ES-I3 (cell line): ENCODE results near the gene SHISA2.

Experiments
- H3K36me3 ChIP-seq: 2 replicates; pipeline ENCODE4 v1.6.1; 2013; ENCODE audit warnings: mild to moderate bottlenecking, low read length, control low read depth, moderate library complexity; ENCODE audit not compliant: insufficient read depth
- H3K4me1 ChIP-seq: 2 replicates; pipeline ENCODE4 v1.6.1; 2013; ENCODE audit warnings: mild to moderate bottlenecking, control low read depth, low read length; ENCODE audit not compliant: insufficient read depth
- H3K9ac ChIP-seq: 2 replicates; pipeline ENCODE4 v1.6.1; 2013; ENCODE audit warnings: low read depth, mild to moderate bottlenecking, low read length, moderate library complexity
- H3K9me3 ChIP-seq: 2 replicates; pipeline ENCODE4 v1.6.1; 2013; ENCODE audit warnings: mild to moderate bottlenecking, low read length, moderate library complexity; ENCODE audit not compliant: control insufficient read depth, insufficient read depth

Gene SHISA2

DNA sequence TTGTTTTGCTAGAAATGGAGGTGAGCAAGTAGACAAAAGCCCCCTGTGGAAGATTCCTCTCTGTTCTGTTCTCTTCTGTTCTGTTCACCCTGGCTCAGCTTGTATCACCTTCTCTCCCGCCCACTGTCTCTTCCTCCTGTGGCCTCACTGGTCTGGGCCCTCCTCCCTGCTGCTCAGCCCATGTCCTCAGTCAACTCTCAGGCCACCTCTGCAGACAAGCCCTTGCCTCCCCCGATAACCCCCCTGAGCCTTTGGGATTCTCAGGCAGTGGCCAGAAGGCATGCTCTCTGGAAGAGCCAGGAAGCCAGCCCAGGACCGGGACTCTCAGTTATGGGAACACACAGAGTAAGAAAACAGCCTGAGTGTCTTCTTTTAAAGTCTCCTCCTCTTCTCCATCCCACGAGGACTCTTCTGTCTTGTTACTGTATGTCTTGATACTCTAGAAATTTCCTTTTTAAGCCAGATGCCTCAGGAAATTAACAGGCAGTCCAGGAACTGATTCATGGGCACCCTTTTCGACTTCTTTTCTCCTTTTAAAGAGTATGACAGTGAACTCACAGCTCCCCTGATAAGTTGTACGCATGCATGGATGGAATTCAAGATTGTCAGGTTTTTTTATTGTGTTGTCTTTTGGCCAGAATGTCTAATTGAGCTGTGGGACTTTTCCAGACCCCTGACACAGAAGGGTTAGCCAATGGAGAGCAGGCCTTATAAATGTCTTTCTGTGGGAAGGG, 33.7 kb downstream of the SHISA2 start:
- Histone ChIP-seq H3K9ac (no peak overlapping the region), H3K4me1 (peaks cover 6% of the 10 kb centered on the region; the same call in 1 of the 2 replicates)

GRCh38 chr13:26017196-26017921, 34.5 kb downstream of the SHISA2 start:
- Histone ChIP-seq H3K4me1 (peaks cover 6% of the 10 kb centered on the region; the same call in 1 of the 2 replicates), H3K9me3 (no peaks in the 10 kb centered on the region; the same call in 1 of the 2 replicates), H3K9ac (no peak overlapping the region), H3K36me3 (no peaks in the 10 kb centered on the region)

More for the DNA sequence above, 33.7 kb downstream of the SHISA2 start:
- H3K36me3 ChIP-seq: no peaks in the 10 kb centered on the region
- H3K9me3 ChIP-seq: no peaks in the 10 kb centered on the region; the same call in 1 of the 2 replicates

DNA sequence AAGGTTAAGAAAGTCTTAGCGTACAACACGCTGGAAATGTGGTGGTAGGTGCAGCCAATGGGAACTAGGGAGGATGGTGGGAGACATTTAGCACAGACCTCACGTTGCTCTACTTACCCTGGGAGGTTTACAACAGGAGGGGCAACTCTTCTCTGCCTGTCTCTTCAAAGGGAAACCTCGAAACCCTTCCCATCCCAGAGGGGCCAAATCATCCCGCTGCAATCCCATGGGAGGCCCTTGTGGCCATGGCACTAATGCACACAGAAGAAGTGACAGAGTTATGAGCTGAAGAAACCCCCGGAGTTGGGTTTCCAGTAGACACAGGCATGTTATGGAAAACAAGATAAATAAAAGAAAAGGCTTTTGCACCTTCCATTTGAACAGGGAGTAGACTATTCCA, 35.6 kb downstream of the SHISA2 start:
- no peaks in the 10 kb centered on the region for H3K36me3 ChIP-seq
- H3K4me1 ChIP-seq: peaks cover 7% of the 10 kb centered on the region; the same call in 1 of the 2 replicates
- no peak overlapping the region for H3K9ac ChIP-seq
- H3K9me3 ChIP-seq: no peaks in the 10 kb centered on the region; the same call in 1 of the 2 replicates

GRCh38 chr13:26015271-26016125, 36.3 kb downstream of the SHISA2 start:
- H3K36me3 ChIP-seq: no peaks in the 10 kb centered on the region
- H3K9ac ChIP-seq: no peak overlapping the region
- H3K4me1 ChIP-seq: peaks cover 10% of the 10 kb centered on the region; the same call in 1 of the 2 replicates
- H3K9me3 ChIP-seq: no peaks in the 10 kb centered on the region; the same call in 1 of the 2 replicates

DNA sequence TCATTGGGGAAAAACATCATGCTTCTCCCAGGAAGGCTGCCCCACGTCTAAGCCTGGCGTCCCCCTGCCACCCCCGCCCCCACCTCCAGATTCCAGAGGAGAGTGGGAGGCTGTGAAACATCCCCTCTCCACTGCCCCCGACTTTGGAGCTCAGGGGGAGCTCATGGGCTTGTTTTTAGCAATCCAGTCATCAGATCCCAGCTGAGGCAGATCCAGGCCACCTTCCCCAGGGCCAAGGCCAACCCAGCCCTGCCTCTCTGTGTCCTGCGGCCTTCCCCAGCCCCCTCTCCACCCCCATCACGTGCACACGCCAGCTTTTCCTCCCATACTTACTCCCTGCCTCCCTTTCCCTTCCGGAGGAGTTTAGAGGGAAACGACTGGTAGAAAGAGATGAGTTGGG, 38.8 kb downstream of the SHISA2 start:
- Histone ChIP-seq H3K4me1 (peaks cover 4% of the 10 kb centered on the region; the same call in 1 of the 2 replicates), H3K9ac (no peak overlapping the region), H3K36me3 (no peaks in the 10 kb centered on the region), H3K9me3 (no peaks in the 10 kb centered on the region; the same call in 1 of the 2 replicates)

DNA sequence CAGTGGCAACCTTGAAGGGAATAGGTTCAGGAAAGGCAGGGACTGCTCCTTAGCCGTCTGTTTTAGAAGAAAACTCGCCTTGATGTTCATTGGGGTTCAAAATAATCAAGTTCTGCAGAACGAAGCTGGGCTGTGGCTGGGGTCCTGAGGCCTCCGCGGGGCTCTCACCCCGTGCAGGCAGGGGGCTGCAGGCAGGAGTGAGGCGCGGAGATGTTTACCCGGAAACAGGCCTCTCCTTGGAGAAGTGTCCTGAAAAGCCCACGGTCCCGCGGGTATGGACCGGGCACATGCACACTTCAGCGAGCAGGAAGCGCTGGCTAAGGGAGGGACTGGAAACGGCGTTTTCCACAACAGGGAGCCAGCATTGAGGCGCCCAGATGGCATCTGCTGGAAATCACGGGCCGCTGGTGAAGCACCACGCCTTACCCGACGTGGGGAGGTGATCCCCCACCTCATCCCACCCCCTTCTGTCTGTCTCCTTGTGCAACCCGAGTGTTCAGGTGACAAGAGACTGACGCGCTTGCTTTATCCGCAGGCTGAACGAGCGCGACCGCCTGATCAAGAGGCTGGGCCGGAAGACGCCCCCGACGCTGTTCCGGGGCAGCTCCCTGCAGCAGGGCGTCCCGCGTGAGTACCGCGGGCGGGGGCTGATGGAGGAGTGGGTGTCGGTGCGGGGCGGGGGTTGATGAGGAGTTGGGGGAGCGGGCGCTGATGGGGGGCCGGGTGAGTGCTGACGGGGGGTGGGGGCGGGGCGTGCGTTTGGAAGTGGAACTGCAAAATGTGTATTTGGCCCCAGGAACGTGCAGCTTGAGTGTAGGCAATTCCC, 39.6 kb downstream of the SHISA2 start:
- H3K9ac ChIP-seq: no peak overlapping the region
- H3K4me1 ChIP-seq: peaks cover 4% of the 10 kb centered on the region; the same call in 1 of the 2 replicates
- H3K9me3 ChIP-seq: no peaks in the 10 kb centered on the region; the same call in 1 of the 2 replicates
- no peaks in the 10 kb centered on the region for H3K36me3 ChIP-seq

GRCh38 chr13:26011208-26011573, 40.6 kb downstream of the SHISA2 start:
- H3K36me3 ChIP-seq: no peaks in the 10 kb centered on the region
- peaks cover 4% of the 10 kb centered on the region; the same call in 1 of the 2 replicates for H3K9me3 ChIP-seq
- H3K4me1 ChIP-seq: peaks cover 4% of the 10 kb centered on the region; the same call in 1 of the 2 replicates
- no peak overlapping the region for H3K9ac ChIP-seq

GRCh38 chr13:26010487-26011207, 41.2 kb downstream of the SHISA2 start:
- H3K9me3 ChIP-seq: peaks cover 6% of the 10 kb centered on the region; the same call in 1 of the 2 replicates
- H3K36me3 ChIP-seq: no peaks in the 10 kb centered on the region
- peaks cover 4% of the 10 kb centered on the region; the same call in 1 of the 2 replicates for H3K4me1 ChIP-seq
- H3K9ac ChIP-seq: no peak overlapping the region

- H3K9ac ChIP-seq: no peak overlapping the region
- H3K4me1 ChIP-seq: peaks cover 4% of the 10 kb centered on the region; the same call in 1 of the 2 replicates
- 0 out of 2 replicates have a peak, but pooled peaks cover 6% of the 10 kb centered on the region for H3K9me3 ChIP-seq
- H3K36me3 ChIP-seq: no peaks in the 10 kb centered on the region
These were observed 44.3 kb downstream of the SHISA2 start for GRCh38 chr13:26007261-26008125.
